ENCODE measurements around the gene CPNE5. TPM values are rescaled to one million over a fixed set of nuclear protein-coding genes. Genes with fewer than 3 reads are reported as not detected.

The CPNE5 gene
- total and polyA plus RNA-seq, 2 of the 4 experiments (the other 2 are of a cell fraction), result 0.07 TPM; not detected in 1

DNA sequence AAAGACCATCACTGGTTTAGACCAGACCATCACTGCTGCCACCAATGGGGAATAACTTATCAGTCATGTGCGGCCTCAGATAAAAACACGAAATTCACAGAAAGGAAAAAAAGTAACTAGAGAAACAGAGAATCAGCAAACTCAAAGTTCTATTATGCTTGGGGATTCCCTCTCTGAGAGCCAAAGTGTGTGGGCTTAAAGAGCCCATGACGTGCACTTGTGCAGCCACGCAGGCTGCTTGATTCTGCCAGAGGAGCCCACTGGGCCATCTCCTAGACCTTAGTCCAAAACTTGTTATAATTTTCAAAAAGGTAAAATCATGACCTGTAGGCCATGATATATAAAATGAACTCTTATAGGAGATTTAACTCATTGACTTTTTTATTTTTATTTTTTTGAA is 126.4 kb downstream of the CPNE5 start:
- Histone ChIP-seq H3K23ac (ENCODE audit: low read depth, low read length) (no peak overlapping the region), H4K20me1 (ENCODE audit: insufficient read depth, low read length) (no peaks in the 10 kb centered on the region), H3K56ac (ENCODE audit: extremely low read depth, insufficient read depth, low read length) (no peak overlapping the region), H4K5ac (ENCODE audit: low read depth, low read length) (no peak overlapping the region), H2BK120ac (ENCODE audit: low read depth, low read length) (no peak overlapping the region), H2AFZ (replicated peaks; ENCODE audit: low read length, poor library complexity) (no peak overlapping the region), H3K14ac (replicated peaks; ENCODE audit: low read depth, low read length) (no peak overlapping the region), H3K79me1 (ENCODE audit: low read depth in 1 of 2, low read length in 2 of 2) (no peaks in the 10 kb centered on the region), H3K9me3 (ENCODE audit: control insufficient read depth, insufficient read depth, low read length) (no peaks in the 10 kb centered on the region), H3K4ac (ENCODE audit: low read depth, low read length) (no peak overlapping the region), H2AK9ac (replicated peaks; ENCODE audit: low read depth, low read length, poor library complexity) (no peak overlapping the region), H3K4me1 (ENCODE audit: control insufficient read depth, insufficient read depth, low read length) (no peaks in the 10 kb centered on the region), H3K9ac (ENCODE audit: low read depth, low read length) (no peak overlapping the region), H3K4me2 (ENCODE audit: low read depth, low read length) (no peak overlapping the region), H3K36me3 (ENCODE audit: control insufficient read depth, insufficient read depth, low read length) (no peaks in the 10 kb centered on the region), H2BK5ac (ENCODE audit: low read depth, low read length, poor library complexity, severe bottlenecking) (no peak overlapping the region), H2AK5ac (ENCODE audit: low read depth, low read length) (no peak overlapping the region), H2BK15ac (ENCODE audit: low read depth, low read length) (no peak overlapping the region), H3K9me1 (ENCODE audit: insufficient read depth, low read length) (no peaks in the 10 kb centered on the region), H4K8ac (ENCODE audit: low read depth in 2 of 2, low read length in 2 of 2) (no peak overlapping the region), H3K4me3 (ENCODE audit: insufficient read depth, low read depth, low read length) (no peak overlapping the region), H2BK20ac (ENCODE audit: low read depth, low read length) (no peak overlapping the region), H3K27me3 (ENCODE audit: control insufficient read depth, insufficient read depth, low read length) (peaks cover 32% of the 10 kb centered on the region), H4K91ac (ENCODE audit: insufficient read depth, low read depth, low read length) (no peak overlapping the region), H3K27ac (ENCODE audit: insufficient read depth, low read length) (no peak overlapping the region), H3K18ac (ENCODE audit: low read depth, low read length) (no peak overlapping the region)
- ChIA-PET CTCF (no interaction called here), POLR2A (ENCODE audit: unreplicated experiment) (no interaction called here)
- dilution Hi-C loops (cut with HindIII; ENCODE audit: low sequenced_read_pairs, unreplicated experiment), result no loop called here
- TF ChIP-seq CTCF (conservative IDR thresholded peaks at IDR 0.05; ENCODE audit: low read depth, low read length) (no peak), MAZ (IDR thresholded peaks at IDR 0.05; ENCODE audit: borderline replicate concordance, low read depth, low read length) (no peak), CHD1 (IDR thresholded peaks at IDR 0.05; ENCODE audit: low read depth, low read length) (no peak), RCOR1 (IDR thresholded peaks at IDR 0.05; ENCODE audit: insufficient replicate concordance, low read length) (no peak)
- in situ Hi-C loops (cut with MboI; ENCODE audit: low sequenced_read_pairs), result no loop called here
- DNase-seq (no peak), ATAC-seq (ENCODE audit: low read depth) (no peak)
- intact Hi-C loops (cut with micrococcal nuclease), result no loop called here
- no TSS peak for BruUV-seq (replicated peaks)
- WGBS, 2 experiments (ENCODE audit: extremely low coverage in 2 of 2, insufficient read length in 1 of 2), result no CpG with 5 or more reads among the region's 4 CpGs
